GM13976 (cell line): ENCODE measurements around the gene TMX4.

Experiments
- DNase-seq: peaks from one replicate; pipeline ENCODE4 v3.0.0; 2012; ENCODE audit warnings: low spot score
- CTCF ChIP-seq: IDR thresholded peaks from 2 replicates; pipeline ENCODE4 v1.5.1; 2012; ENCODE audit warnings: borderline replicate concordance, mild to moderate bottlenecking; ENCODE audit not compliant: insufficient read depth; ENCODE audit errors: extremely low read depth, missing control alignments, control extremely low read depth
- in situ Hi-C: fragments of 300-500 bp; cut with MboI; formaldehyde crosslinking; loops from one replicate; pipeline ENCODE4 v1.12.0; 2022; ENCODE audit warnings: low sequenced_read_pairs, mixed read lengths, inconsistent platforms; ENCODE audit not compliant: unreplicated experiment

TMX4 gene

GRCh38 chr20:8019246-8019997, at the start of gene TMX4:
TSS of gene TMX4 (minus strand) at chr20:8019761. CDS start at chr20:8019613, 148 bp downstream.
- in situ Hi-C loops: no loop called here
- DNase-seq: peak; percentile 93
- no peak for TF ChIP-seq CTCF

GRCh38 chr20:8067082-8067481, 47.5 kb upstream of the TMX4 start:
- no peak for DNase-seq
- in situ Hi-C loops: no loop called here
- no peak for TF ChIP-seq CTCF

- DNase-seq: no peak
- TF ChIP-seq CTCF: no peak
- in situ Hi-C loops: no loop called here
These were observed 47.1 kb upstream of the TMX4 start for GRCh38 chr20:8066662-8067061.

GRCh38 chr20:8065691-8066090, 46.1 kb upstream of the TMX4 start:
- DNase-seq: no peak
- no peak for TF ChIP-seq CTCF
- in situ Hi-C loops: no loop called here

GRCh38 chr20:8062756-8063155, 43.2 kb upstream of the TMX4 start:
- TF ChIP-seq CTCF: no peak
- in situ Hi-C loops: no loop called here
- DNase-seq: no peak

- no peak for TF ChIP-seq CTCF
- in situ Hi-C loops: no loop called here
- DNase-seq: no peak
These were observed 42.4 kb upstream of the TMX4 start for GRCh38 chr20:8061861-8062518.
